GM23338 (cell line): ENCODE results near the gene ACADVL. TPM values are rescaled to one million over a fixed set of nuclear protein-coding genes. Genes with fewer than 3 reads are reported as not detected.

Source experiments
- ATAC-seq: fragments of 200-7000 bp; cut with Tn5 transposase; 3 replicates; pipeline ENCODE4 v1.9.1; 2020
- DNase-seq: peaks from one replicate; pipeline ENCODE4 v3.0.0-alpha.2; 2015; ENCODE audit warnings: low spot score
- H2AFZ ChIP-seq: fragments of 200-600 bp; sonication (generic); 2 replicates; pipeline ENCODE4 v1.8.0; 2016; ENCODE audit warnings: antibody characterized with exemption, mild to moderate bottlenecking, moderate library complexity
- H3F3A ChIP-seq: fragments of 200-600 bp; sonication (generic); replicated peaks from 2 replicates; pipeline ENCODE4 v1.8.0; 2017; ENCODE audit warnings: antibody characterized with exemption, mixed run types, low read depth
- H3K27ac ChIP-seq: fragments of 200-600 bp; sonication (generic); 2 replicates; pipeline ENCODE4 v1.6.1; 2016; ENCODE audit warnings: low read depth
- H3K27me3 ChIP-seq: fragments of 200-600 bp; sonication (generic); 2 replicates; pipeline ENCODE4 v1.8.0; 2016; ENCODE audit warnings: mild to moderate bottlenecking, mixed run types, moderate library complexity; ENCODE audit not compliant: insufficient read depth
- H3K36me3 ChIP-seq: fragments of 200-600 bp; sonication (generic); 2 replicates; pipeline ENCODE4 v1.8.0; 2016; ENCODE audit warnings: mild to moderate bottlenecking; ENCODE audit not compliant: insufficient read depth
- H3K4me1 ChIP-seq: fragments of 200-600 bp; sonication (generic); 2 replicates; pipeline ENCODE4 v1.8.0; 2016; ENCODE audit warnings: mild to moderate bottlenecking, moderate library complexity; ENCODE audit not compliant: insufficient read depth
- H3K4me2 ChIP-seq: fragments of 200-600 bp; sonication (generic); 2 replicates; pipeline ENCODE4 v1.7.1; 2017; ENCODE audit warnings: mixed run types
- H3K4me3 ChIP-seq: fragments of 200-600 bp; sonication (generic); 2 replicates; pipeline ENCODE4 v1.6.1; 2016; ENCODE audit warnings: mixed run types
- H3K79me2 ChIP-seq: fragments of 200-600 bp; sonication (generic); replicated peaks from 2 replicates; pipeline ENCODE4 v1.8.0; 2017; ENCODE audit warnings: mild to moderate bottlenecking; ENCODE audit not compliant: insufficient read depth
- H3K9me2 ChIP-seq: fragments of 200-600 bp; sonication (generic); 2 replicates; pipeline ENCODE4 v1.8.0; 2017; ENCODE audit not compliant: insufficient read depth
- H4K20me1 ChIP-seq: fragments of 200-600 bp; sonication (generic); replicated peaks from 2 replicates; pipeline ENCODE4 v1.8.0; 2017; ENCODE audit warnings: mild to moderate bottlenecking; ENCODE audit not compliant: insufficient read depth
- H3K27ac Mint-ChIP-seq: 2 replicates; pipeline ENCODE4 v1.8.0; 2020; ENCODE audit warnings: inconsistent platforms, mild to moderate bottlenecking, moderate library complexity, mixed read lengths
- H3K27me3 Mint-ChIP-seq: 3 replicates; pipeline ENCODE4 v1.8.0; 2022; ENCODE audit warnings: low read depth, mild to moderate bottlenecking, moderate library complexity, mixed read lengths, inconsistent platforms; ENCODE audit not compliant: insufficient read depth, poor library complexity
- H3K36me3 Mint-ChIP-seq: 3 replicates; pipeline ENCODE4 v1.8.0; 2021; ENCODE audit warnings: low read depth, mild to moderate bottlenecking, inconsistent platforms, moderate library complexity, mixed read lengths
- H3K4me1 Mint-ChIP-seq: 3 replicates; pipeline ENCODE4 v1.8.0; 2020; ENCODE audit warnings: mild to moderate bottlenecking, inconsistent platforms, mixed read lengths
- H3K4me3 Mint-ChIP-seq: 3 replicates; pipeline ENCODE4 v1.8.0; 2021; ENCODE audit warnings: moderate library complexity, mild to moderate bottlenecking, inconsistent platforms, mixed read lengths
- H3K9me3 Mint-ChIP-seq: 3 replicates; pipeline ENCODE4 v1.8.0; 2020; ENCODE audit warnings: moderate library complexity, mild to moderate bottlenecking, inconsistent platforms, mixed read lengths
- CREB1 ChIP-seq: fragments of 250-450 bp; sonication (Bioruptor Pico); IDR thresholded peaks from 2 replicates; pipeline ENCODE4 v1.5.0; 2020; ENCODE audit warnings: low read depth, mild to moderate bottlenecking, moderate library complexity
- ETS1 ChIP-seq: IDR thresholded peaks from 2 replicates; pipeline ENCODE4 v1.6.1; 2016; ENCODE audit warnings: antibody characterized with exemption
- EZH2 ChIP-seq: fragments of 200-600 bp; sonication (generic); IDR thresholded peaks from one replicate; pipeline ENCODE4 v1.8.0; 2017; ENCODE audit warnings: antibody characterized with exemption, mild to moderate bottlenecking, low read depth; ENCODE audit not compliant: unreplicated experiment
- NANOG ChIP-seq: IDR thresholded peaks from 2 replicates; pipeline ENCODE4 v1.6.1; 2016; ENCODE audit warnings: antibody characterized with exemption, borderline replicate concordance
- POLR2AphosphoS5 ChIP-seq: IDR thresholded peaks from 2 replicates; pipeline ENCODE4 v1.6.1; 2016; ENCODE audit warnings: antibody characterized with exemption, low read depth
- REST ChIP-seq: IDR thresholded peaks from one replicate; pipeline ENCODE4 v1.6.1; 2018; ENCODE audit warnings: antibody characterized with exemption; ENCODE audit not compliant: unreplicated experiment
- STAT1 ChIP-seq: IDR thresholded peaks from one replicate; pipeline ENCODE4 v1.6.1; 2016; ENCODE audit warnings: antibody characterized with exemption; ENCODE audit not compliant: unreplicated experiment
- ZNF114 ChIP-seq: fragments of 250-450 bp; sonication (Bioruptor Pico); IDR thresholded peaks from 2 replicates; pipeline ENCODE4 v1.5.0; 2020; ENCODE audit warnings: mild to moderate bottlenecking, moderate library complexity
- ZNF331 ChIP-seq: fragments of 250-450 bp; sonication (Bioruptor Pico); IDR thresholded peaks from 2 replicates; pipeline ENCODE4 v1.5.0; 2020; ENCODE audit warnings: low read depth, mild to moderate bottlenecking, moderate library complexity
- polyA plus RNA-seq: library from polyadenylated mRNA; unstranded; fragments of >200 nt; fragmentation: Nextera tagmentation; extraction: Ambion mirVana; gene quantifications from 2 replicates; pipeline ENCODE4 v1.2.1, GENCODE V29; 2016
- total RNA-seq: library from RNA; depleted of rRNA; stranded (reverse); fragments of >200 nt; shearing (Covaris generic); gene quantifications from 2 replicates; pipeline ENCODE4 v1.2.3, GENCODE V29; 2014

Gene ACADVL
- total and polyA plus RNA-seq, 2 experiments from 2014 or later, result 152 to 156 TPM

GRCh38 chr17:7256766-7257456 is 37.2 kb downstream of the ACADVL start:
- Histone ChIP-seq H4K20me1 (peaks cover 26% of the 10 kb centered on the region; the same call in 1 of the 2 replicates), H3K4me1 (peaks cover 4% of the 10 kb centered on the region; the same call in 1 of the 2 replicates), H3K27ac (no peak overlapping the region), H3K79me2 (peaks cover 42% of the 10 kb centered on the region), H3K27me3 (no peaks in the 10 kb centered on the region), H2AFZ (no peak overlapping the region), H3K9me2 (no peaks in the 10 kb centered on the region), H3K4me3 (no peak overlapping the region), H3K4me2 (no peak overlapping the region), H3F3A (peaks cover 24% of the 10 kb centered on the region), H3K36me3 (peaks cover 23% of the 10 kb centered on the region)
- H3K36me3 Mint-ChIP-seq, result peaks cover 69% of the 10 kb centered on the region
- no peak for TF ChIP-seq ZNF331 (CRISPR knock-in tag)
- H3K9me3 Mint-ChIP-seq, result no peaks in the 10 kb centered on the region; the same call in 2 of the 3 replicates
- ATAC-seq (no peak), DNase-seq (no peak)
- H3K27ac Mint-ChIP-seq, result peak overlapping the region; percentile 72; the same call in 1 of the 2 replicates
- peaks cover 22% of the 10 kb centered on the region for H3K27me3 Mint-ChIP-seq
- H3K4me3 Mint-ChIP-seq, result no peak overlapping the region
- H3K4me1 Mint-ChIP-seq, result peaks cover 24% of the 10 kb centered on the region

GRCh38 chr17:7258731-7259554 is 39.2 kb downstream of the ACADVL start:
- DNase-seq (no peak), ATAC-seq (no peak)
- Mint-ChIP-seq H3K9me3 (no peaks in the 10 kb centered on the region; the same call in 2 of the 3 replicates), H3K4me1 (peaks cover 19% of the 10 kb centered on the region), H3K4me3 (peak overlapping the region; percentile 91; the same call in 2 of the 3 replicates), H3K27me3 (peaks cover 29% of the 10 kb centered on the region), H3K27ac (peak overlapping the region; percentile 67), H3K36me3 (peaks cover 60% of the 10 kb centered on the region)
- Histone ChIP-seq H3K4me3 (no peak overlapping the region), H3K79me2 (peaks cover 30% of the 10 kb centered on the region), H2AFZ (no peak overlapping the region), H4K20me1 (peaks cover 20% of the 10 kb centered on the region; the same call in 1 of the 2 replicates), H3K27me3 (no peaks in the 10 kb centered on the region), H3K36me3 (peaks cover 23% of the 10 kb centered on the region), H3K27ac (peak overlapping the region; percentile 66), H3F3A (peaks cover 28% of the 10 kb centered on the region), H3K4me1 (peaks cover 5% of the 10 kb centered on the region), H3K4me2 (no peak overlapping the region), H3K9me2 (no peaks in the 10 kb centered on the region)
- peak; percentile 41; the same call in 1 of the 2 replicates for TF ChIP-seq POLR2AphosphoS5
- no peak for TF ChIP-seq ETS1
- TF ChIP-seq ZNF114 (CRISPR knock-in tag), result no peak
- no peak for TF ChIP-seq EZH2
- no peak for TF ChIP-seq CREB1 (CRISPR knock-in tag)
- TF ChIP-seq STAT1, result no peak
- TF ChIP-seq REST, result no peak
- no peak for TF ChIP-seq NANOG
